ENCODE data around the gene SPEN. TPM values are rescaled to one million over a fixed set of nuclear protein-coding genes. Genes with fewer than 3 reads are reported as not detected.

SPEN gene
- total and polyA plus RNA-seq, 10 of the 15 experiments (the other 5 are each of a cell fraction or from before 2014, with no cell fraction given): 5.2 to 58.7 (median 20.1) TPM

- TF ChIP-seq CREM (IDR thresholded peaks at IDR 0.05; ENCODE audit: low read depth): peak; percentile 79
- no peak for TF ChIP-seq SMARCA5 (IDR thresholded peaks at IDR 0.05)
- peak; percentile 55 for TF ChIP-seq BCL3 (IDR thresholded peaks at IDR 0.05; ENCODE audit: borderline replicate concordance, insufficient read depth, low read depth, low read length, poor library complexity, severe bottlenecking)
- TF ChIP-seq ZNF384 (IDR thresholded peaks at IDR 0.05; ENCODE audit: borderline replicate concordance, low read depth, low read length): no peak
- TF ChIP-seq SRF (IDR thresholded peaks at IDR 0.05; ENCODE audit: low read depth in 2 of 2, low read length in 2 of 2): peak; percentile 29 to 60; a peak in 2 of 4 replicates
- TF ChIP-seq SIN3A (IDR thresholded peaks at IDR 0.05; ENCODE audit: low read depth, low read length): no peak
- no peak for TF ChIP-seq ESRRA (IDR thresholded peaks at IDR 0.05; ENCODE audit: low read length)
- TF ChIP-seq, protein P1, sequence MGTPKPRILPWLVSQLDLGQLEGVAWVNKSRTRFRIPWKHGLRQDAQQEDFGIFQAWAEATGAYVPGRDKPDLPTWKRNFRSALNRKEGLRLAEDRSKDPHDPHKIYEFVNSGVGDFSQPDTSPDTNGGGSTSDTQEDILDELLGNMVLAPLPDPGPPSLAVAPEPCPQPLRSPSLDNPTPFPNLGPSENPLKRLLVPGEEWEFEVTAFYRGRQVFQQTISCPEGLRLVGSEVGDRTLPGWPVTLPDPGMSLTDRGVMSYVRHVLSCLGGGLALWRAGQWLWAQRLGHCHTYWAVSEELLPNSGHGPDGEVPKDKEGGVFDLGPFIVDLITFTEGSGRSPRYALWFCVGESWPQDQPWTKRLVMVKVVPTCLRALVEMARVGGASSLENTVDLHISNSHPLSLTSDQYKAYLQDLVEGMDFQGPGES (IDR thresholded peaks at IDR 0.05): no peak
- 0 out of 2 replicates have a peak, but pooled peaks have one; percentile 28 for TF ChIP-seq ATF3 (IDR thresholded peaks at IDR 0.05; ENCODE audit: borderline replicate concordance, extremely low read depth, low read depth, low read length)
- 0 out of 2 replicates have a peak, but pooled peaks have one; percentile 24 for TF ChIP-seq DPF2 (IDR thresholded peaks at IDR 0.05)
- TF ChIP-seq CEBPB (IDR thresholded peaks at IDR 0.05; ENCODE audit: borderline replicate concordance in 1 of 2, low read depth in 2 of 2, low read length in 2 of 2): no peak
- no peak for TF ChIP-seq RELA (IDR thresholded peaks at IDR 0.05; ENCODE audit: borderline replicate concordance, partially characterized antibody)
- no peak for TF ChIP-seq NKRF (conservative IDR thresholded peaks at IDR 0.05)
- TF ChIP-seq ZNF274 (IDR thresholded peaks at IDR 0.05; ENCODE audit: insufficient read depth, insufficient read length): no peak
- TF ChIP-seq ETV6 (conservative IDR thresholded peaks at IDR 0.05 in 1 of 2, IDR thresholded peaks at IDR 0.05 in 1 of 2; ENCODE audit: borderline replicate concordance in 1 of 2, low read depth in 1 of 2): no peak
- no peak for TF ChIP-seq MEF2B (IDR thresholded peaks at IDR 0.05; ENCODE audit: partially characterized antibody, poor library complexity, severe bottlenecking)
- TF ChIP-seq ZBTB4 (CRISPR knock-in tag; IDR thresholded peaks at IDR 0.05): no peak
Measured at GRCh38 chr1:15949453-15950245, 102.1 kb downstream of the SPEN start (continued).
